ENCODE measurements around the gene RBM23. TPM values are rescaled to one million over a fixed set of nuclear protein-coding genes. Genes with fewer than 3 reads are reported as not detected.
A peak's percentile ranks its signal among the peaks of the same experiment; 100 is the strongest.
"Not testable (repeated sequence)": the region's sequence is repeated elsewhere in the genome, so short reads cannot be mapped to it uniquely, and the experiment has no call there.

The RBM23 gene
- total and polyA plus RNA-seq, 4 donors, result 27.7 to 104 (median 71.7) TPM

- WGBS, 2 donors, result 92 to 96% methylated on average over 6 of the region's 6 CpGs
- Histone ChIP-seq H3K27ac (ENCODE audit: low read depth in 1 of 2, low read length in 1 of 2) (no peak overlapping the region), H3K9me3 (ENCODE audit: control insufficient read depth in 4 of 4, insufficient read depth in 3 of 4, low read length in 3 of 4) (no peaks in the 10 kb centered on the region), H3K4me1 (ENCODE audit: control insufficient read depth in 5 of 5, insufficient read depth in 5 of 5, low read length in 5 of 5) (peaks cover 0 to 13% (median 6%) of the 10 kb centered on the region in 5 donors), H3K9ac (ENCODE audit: insufficient read depth in 1 of 2, low read length in 2 of 2) (no peak overlapping the region), H3K4me3 (no peak overlapping the region), H3K27me3 (ENCODE audit: control insufficient read depth in 3 of 3, insufficient read depth in 3 of 3, low read length in 2 of 3) (no peaks in the 10 kb centered on the region), H3K36me3 (ENCODE audit: control insufficient read depth in 4 of 4, insufficient read depth in 4 of 4, low read length in 4 of 4) (peaks cover 27 to 43% (median 36%) of the 10 kb centered on the region in 4 donors)
- no peak for ATAC-seq (ENCODE audit: insufficient read depth, low FRiP score)
- TF ChIP-seq CTCF (IDR thresholded peaks at IDR 0.05; ENCODE audit: control extremely low read depth, extremely low read depth), result no peak
- DNase-seq, result no peak
Measured at GRCh38 chr14:22920697-22921096, 1.7 kb upstream of the RBM23 start.

- peaks cover 23 to 43% (median 31%) of the 10 kb centered on the region in 4 donors for H3K36me3 ChIP-seq (ENCODE audit: control insufficient read depth in 4 of 4, insufficient read depth in 4 of 4, low read length in 4 of 4)
- H3K4me1 ChIP-seq (ENCODE audit: control insufficient read depth in 5 of 5, insufficient read depth in 5 of 5, low read length in 5 of 5), result peaks cover 0 to 13% (median 6%) of the 10 kb centered on the region in 5 donors
- H3K27me3 ChIP-seq (ENCODE audit: control insufficient read depth in 3 of 3, insufficient read depth in 3 of 3, low read length in 2 of 3), result no peaks in the 10 kb centered on the region
- H3K9ac ChIP-seq (ENCODE audit: insufficient read depth in 1 of 2, low read length in 2 of 2), result peak overlapping the region; percentile 64 to 92
- whole genome bisulfite sequencing, 2 donors, result 5 to 9% methylated on average over 10 of the region's 10 CpGs
- ATAC-seq (ENCODE audit: insufficient read depth, low FRiP score) (peak; percentile 2), DNase-seq (no peak)
- no peak for TF ChIP-seq CTCF (IDR thresholded peaks at IDR 0.05; ENCODE audit: control extremely low read depth, extremely low read depth)
- H3K27ac ChIP-seq (ENCODE audit: low read depth in 1 of 2, low read length in 1 of 2), result peak overlapping the region; percentile 72 to 91
- H3K9me3 ChIP-seq (ENCODE audit: control insufficient read depth in 4 of 4, insufficient read depth in 3 of 4, low read length in 3 of 4), result no peaks in the 10 kb centered on the region
- peak overlapping the region; percentile 40 for H3K4me3 ChIP-seq
Measured at GRCh38 chr14:22919601-22919921, 612 bp upstream of the RBM23 start.

DNA sequence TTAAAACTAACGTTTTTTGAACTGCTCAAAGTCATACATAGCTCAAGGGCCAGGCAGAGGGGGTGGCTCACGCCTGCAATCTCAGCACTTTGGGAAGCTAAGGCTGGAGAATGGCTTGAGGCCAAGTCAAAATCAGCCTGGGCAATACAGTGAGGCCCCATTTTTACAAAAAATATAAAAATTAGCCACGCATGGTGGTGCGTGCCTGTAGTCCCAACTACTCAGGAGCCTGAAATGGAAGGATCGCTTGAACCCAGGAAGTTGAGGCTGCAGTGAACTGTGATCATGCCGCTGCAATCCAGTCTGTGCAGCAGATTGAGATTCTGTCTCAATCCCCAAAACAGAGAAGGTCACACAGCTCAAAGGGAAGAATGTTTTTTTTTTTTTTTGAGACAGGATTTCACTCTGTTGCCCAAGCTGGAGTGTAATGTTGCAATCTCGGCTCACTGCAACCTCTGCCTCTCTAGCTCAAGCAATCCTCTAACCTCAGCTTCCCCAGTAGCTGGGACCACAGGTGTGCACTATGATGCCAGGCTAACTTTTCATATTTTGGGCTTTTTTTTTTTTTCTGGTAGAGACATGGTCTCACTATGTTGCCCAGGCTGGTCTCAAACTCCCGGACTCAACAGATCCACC lies 2.9 kb downstream of the RBM23 start:
- 38 to 63% methylated on average over 8 of the region's 8 CpGs for WGBS, 2 donors
- Histone ChIP-seq H3K27me3 (ENCODE audit: control insufficient read depth in 3 of 3, insufficient read depth in 3 of 3, low read length in 2 of 3) (no peaks in the 10 kb centered on the region), H3K4me3 (no peak overlapping the region), H3K27ac (ENCODE audit: low read depth in 1 of 2, low read length in 1 of 2) (peak overlapping the region in 1 of 2 donors; percentile 77), H3K36me3 (ENCODE audit: control insufficient read depth in 4 of 4, insufficient read depth in 4 of 4, low read length in 4 of 4) (peaks cover 3 to 19% (median 9%) of the 10 kb centered on the region in 4 donors), H3K9me3 (ENCODE audit: control insufficient read depth in 4 of 4, insufficient read depth in 3 of 4, low read length in 3 of 4) (no peaks in the 10 kb centered on the region), H3K9ac (ENCODE audit: insufficient read depth in 1 of 2, low read length in 2 of 2) (peak overlapping the region in 1 of 2 donors; percentile 20), H3K4me1 (ENCODE audit: control insufficient read depth in 5 of 5, insufficient read depth in 5 of 5, low read length in 5 of 5) (peaks cover 0 to 13% (median 6%) of the 10 kb centered on the region in 5 donors)
- ATAC-seq (ENCODE audit: insufficient read depth, low FRiP score) (no peak), DNase-seq (peak in 1 of 3 donors; percentile 19)
- no peak for TF ChIP-seq CTCF (IDR thresholded peaks at IDR 0.05; ENCODE audit: control extremely low read depth, extremely low read depth)

DNA sequence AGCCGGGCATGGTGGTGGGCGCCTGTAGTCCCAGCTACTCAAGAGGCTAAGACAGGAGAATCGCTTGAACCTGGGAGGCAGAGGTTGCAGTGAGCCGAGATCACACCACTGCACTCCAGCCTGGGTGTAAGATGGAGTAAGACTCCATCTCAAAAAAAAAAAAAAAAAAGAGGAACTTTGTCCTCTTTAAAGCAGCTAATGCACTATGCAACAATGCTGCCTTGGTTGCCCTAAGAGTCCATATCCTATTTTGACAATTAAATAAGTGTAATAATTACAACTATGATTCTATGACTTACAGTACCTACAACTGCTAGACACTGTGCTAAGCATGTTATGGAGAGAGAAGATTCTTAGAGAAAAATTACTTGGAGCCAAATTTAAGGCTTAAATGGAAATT lies 4.1 kb downstream of the RBM23 start:
- H3K27me3 ChIP-seq (ENCODE audit: control insufficient read depth in 3 of 3, insufficient read depth in 3 of 3, low read length in 2 of 3); ATAC-seq (ENCODE audit: insufficient read depth, low FRiP score); H3K9me3 ChIP-seq (ENCODE audit: control insufficient read depth in 4 of 4, insufficient read depth in 3 of 4, low read length in 3 of 4); H3K36me3 ChIP-seq (ENCODE audit: control insufficient read depth in 4 of 4, insufficient read depth in 4 of 4, low read length in 4 of 4); DNase-seq; H3K27ac ChIP-seq (ENCODE audit: low read depth in 1 of 2, low read length in 1 of 2); H3K9ac ChIP-seq (ENCODE audit: insufficient read depth in 1 of 2, low read length in 2 of 2); H3K4me3 ChIP-seq: not testable (repeated sequence)
- 78 to 89% methylated on average over 4 of the region's 4 CpGs for WGBS, 2 donors
- peaks cover 0 to 13% (median 6%) of the 10 kb centered on the region in 5 donors for H3K4me1 ChIP-seq (ENCODE audit: control insufficient read depth in 5 of 5, insufficient read depth in 5 of 5, low read length in 5 of 5)
